ENCODE measurements around the gene PDE4D.

DNA sequence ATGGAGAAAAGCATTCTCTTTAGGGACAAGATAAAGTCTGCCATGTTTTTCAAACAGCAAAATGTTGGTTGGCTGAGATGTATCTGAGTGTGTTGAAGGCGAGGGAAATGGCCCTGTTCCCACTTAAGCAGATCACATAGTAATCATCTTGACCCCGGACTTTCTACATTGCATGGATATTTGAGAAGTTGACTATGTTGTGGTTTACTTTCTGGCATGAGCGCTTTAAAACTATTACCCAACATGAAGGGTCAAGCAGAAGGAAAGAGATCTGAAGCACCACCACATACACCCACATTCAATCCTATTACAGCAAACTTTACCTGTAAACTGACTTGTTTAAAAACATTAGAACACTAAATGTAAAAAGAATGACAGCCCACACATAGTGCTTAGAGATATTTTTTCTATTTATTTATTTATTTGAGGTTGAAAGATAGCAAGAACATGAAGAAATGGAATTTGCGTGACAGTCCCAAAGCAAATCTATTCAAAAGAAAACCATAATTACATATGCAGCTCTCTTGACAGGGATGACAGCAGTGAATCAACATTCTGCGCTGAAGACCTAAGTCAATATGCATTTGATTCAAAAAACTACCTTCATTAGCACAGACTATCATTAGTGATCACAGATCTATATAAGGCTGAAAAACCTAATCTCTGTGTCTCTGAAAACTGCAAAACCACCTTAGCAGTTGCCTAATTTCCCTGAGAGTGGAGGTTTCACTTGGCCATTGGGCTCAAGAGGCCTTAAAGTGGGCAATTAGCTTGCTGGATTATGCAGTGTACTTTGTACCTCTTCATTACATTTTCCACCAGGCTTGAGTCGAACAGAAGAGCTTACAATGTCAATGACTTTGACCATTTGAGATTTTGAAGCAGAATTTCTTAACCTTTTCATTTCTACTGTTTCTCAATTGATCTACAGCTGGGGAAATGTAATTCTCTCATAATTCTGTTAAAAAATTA lies 195.0 kb downstream of the PDE4D start:
- TF ChIP-seq CTCF (IDR thresholded peaks at IDR 0.05), result no peak
- TF ChIP-seq POLR2A (IDR thresholded peaks at IDR 0.05), result no peak

Measured in esophagus squamous epithelium (tissue), 4 donors.